HG02678 (cell line): ENCODE results near the gene MORN5.

Source experiments
- ATAC-seq: cut with Tn5 transposase; IDR thresholded peaks from one replicate; pipeline ENCODE4 v1.9.1; 2021; ENCODE audit warnings: mild to moderate bottlenecking, moderate library complexity; ENCODE audit not compliant: unreplicated experiment

MORN5 gene

GRCh38 chr9:122190597-122191381 lies 31.1 kb downstream of the MORN5 start:
- ATAC-seq, result no peak

- ATAC-seq, result no peak
Measured at GRCh38 chr9:122191584-122191983, 31.9 kb downstream of the MORN5 start.

GRCh38 chr9:122192261-122192875 lies 32.7 kb downstream of the MORN5 start:
- no peak for ATAC-seq

GRCh38 chr9:122192914-122193525 lies 33.3 kb downstream of the MORN5 start:
- no peak for ATAC-seq

GRCh38 chr9:122193651-122194050 lies 33.9 kb downstream of the MORN5 start:
- no peak for ATAC-seq

GRCh38 chr9:122195875-122196274 lies 36.2 kb downstream of the MORN5 start:
- no peak for ATAC-seq

- no peak for ATAC-seq
Measured at GRCh38 chr9:122197426-122197825, 37.7 kb downstream of the MORN5 start.

- ATAC-seq, result no peak
Measured at GRCh38 chr9:122197882-122198281, 38.2 kb downstream of the MORN5 start.

GRCh38 chr9:122200960-122201595 lies 41.4 kb downstream of the MORN5 start:
- ATAC-seq, result no peak

- no peak for ATAC-seq
Measured at GRCh38 chr9:122201641-122202040, 41.9 kb downstream of the MORN5 start.

- ATAC-seq, result no peak
Measured at GRCh38 chr9:122202111-122202510, 42.4 kb downstream of the MORN5 start.

- no peak for ATAC-seq
Measured at GRCh38 chr9:122204055-122204454, 44.3 kb downstream of the MORN5 start.

GRCh38 chr9:122204491-122204890 lies 44.8 kb downstream of the MORN5 start:
- ATAC-seq, result no peak

GRCh38 chr9:122205176-122205575 lies 45.5 kb downstream of the MORN5 start:
- ATAC-seq, result no peak

GRCh38 chr9:122206118-122207046 lies 46.7 kb downstream of the MORN5 start:
- no peak for ATAC-seq

GRCh38 chr9:122207096-122207495 lies 47.4 kb downstream of the MORN5 start:
- ATAC-seq, result no peak

GRCh38 chr9:122209451-122209850 lies 49.7 kb downstream of the MORN5 start:
- ATAC-seq, result no peak

GRCh38 chr9:122212473-122213004 lies 52.8 kb downstream of the MORN5 start:
- ATAC-seq, result no peak

- no peak for ATAC-seq
Measured at GRCh38 chr9:122213102-122213588, 53.4 kb downstream of the MORN5 start.
